LHCN-M2 (cell line): ENCODE measurements around the gene MGAT5B. TPM values are rescaled to one million over a fixed set of nuclear protein-coding genes. Genes with fewer than 3 reads are reported as not detected.
A peak's percentile ranks its signal among the peaks of the same experiment; 100 is the strongest.
"Not testable (repeated sequence)": the region's sequence is repeated elsewhere in the genome, so short reads cannot be mapped to it uniquely, and the experiment has no call there.

Experiments
- DNase-seq: peaks from one replicate; pipeline ENCODE4 v3.0.0-alpha.2; 2012; ENCODE audit warnings: low read depth
- total RNA-seq: library from RNA; depleted of rRNA; stranded (reverse); fragments of >200 nt; gene quantifications from 2 replicates; pipeline ENCODE4 v1.2.3, GENCODE V29; 2014

Gene MGAT5B
- total RNA-seq, 1 experiment from 2014 or later, result 0.23 TPM

DNA sequence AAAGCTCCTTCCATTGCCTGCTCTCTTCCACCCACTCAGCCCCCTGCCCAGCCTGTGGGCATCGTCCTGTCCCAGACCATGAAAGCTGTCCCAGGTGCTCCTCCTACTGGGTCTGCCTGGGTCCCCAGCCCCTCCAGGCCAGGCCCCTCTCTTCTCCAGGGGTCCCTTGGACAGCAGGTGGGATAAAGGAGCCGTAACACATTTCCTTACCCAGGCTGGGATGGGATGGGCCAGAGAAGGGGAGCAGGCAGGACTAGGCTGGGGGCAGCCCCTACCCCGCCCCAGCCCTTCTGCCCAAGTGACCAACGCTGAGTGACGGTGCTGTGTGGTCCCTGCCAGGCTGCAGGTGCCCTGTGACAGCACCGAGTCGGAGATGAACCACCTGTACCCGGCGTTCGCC, 80.1 kb downstream of the MGAT5B start:
- no peak for DNase-seq

DNA sequence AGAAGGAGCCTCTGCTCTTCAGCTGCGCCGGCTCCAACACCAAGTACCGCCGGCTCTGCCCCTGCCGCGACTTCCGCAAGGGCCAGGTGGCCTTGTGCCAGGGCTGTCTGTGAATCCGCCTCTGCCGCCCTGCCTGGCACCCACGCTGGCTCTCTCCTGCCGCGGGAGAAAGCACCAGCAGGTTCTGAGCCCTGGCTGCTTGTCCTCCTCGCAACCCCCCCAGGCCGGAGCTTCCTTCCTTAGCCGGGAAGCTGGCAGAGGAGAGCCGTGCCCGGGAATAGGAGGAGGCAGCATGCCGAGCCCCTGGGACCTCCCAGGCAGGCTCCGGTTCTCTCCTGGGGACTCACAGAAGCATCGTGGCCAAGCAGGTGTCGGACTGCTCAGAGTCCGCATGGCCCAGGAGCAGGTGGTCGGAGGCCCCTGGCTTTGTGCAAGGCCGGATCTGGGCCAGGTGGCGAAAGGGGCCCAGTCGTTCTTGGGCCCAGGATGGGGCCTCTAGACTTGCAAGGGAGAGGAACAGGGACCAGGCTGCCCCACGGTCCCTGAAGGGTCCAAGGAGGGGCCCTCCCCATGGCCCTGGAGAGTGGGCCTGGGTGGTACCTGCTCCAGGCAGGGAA, 80.6 kb downstream of the MGAT5B start:
- no peak for DNase-seq

DNA sequence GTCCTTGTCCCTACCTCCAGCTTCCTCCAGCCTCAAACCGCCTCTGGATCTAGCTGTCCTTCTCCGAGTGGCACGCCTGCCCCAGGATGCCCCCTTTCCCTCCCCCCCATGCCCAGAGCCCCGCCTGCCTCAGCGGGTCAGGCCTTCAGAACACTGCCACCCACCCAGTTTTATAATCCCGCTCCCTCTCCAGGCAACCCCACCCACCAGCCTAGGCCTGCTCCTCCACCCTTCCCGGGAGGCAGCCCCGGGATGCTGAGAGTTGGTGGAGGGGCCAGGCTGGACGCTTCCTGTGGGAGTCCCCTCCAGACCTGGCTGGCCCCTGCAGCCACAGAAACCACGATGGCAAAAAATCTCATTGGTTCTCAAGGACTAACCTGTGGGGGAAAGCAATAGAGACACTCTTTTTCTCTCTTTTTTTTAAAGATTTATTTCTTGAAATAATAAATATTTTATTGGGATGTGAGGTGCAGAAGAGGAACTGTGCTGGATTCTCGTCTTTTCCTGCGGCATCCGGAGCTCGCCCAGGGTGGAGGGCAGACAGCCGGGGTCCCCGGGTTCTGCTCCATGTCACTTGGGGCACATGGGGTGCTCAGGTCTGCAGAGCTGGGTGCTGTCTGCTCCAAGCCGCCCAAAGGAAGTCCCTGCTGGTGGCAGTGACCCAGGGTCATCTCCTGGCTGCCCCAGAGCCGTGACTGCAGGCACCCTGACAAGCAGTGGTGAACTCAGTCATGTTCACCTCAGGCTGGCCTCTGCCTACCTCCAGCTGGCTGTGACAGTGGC, 81.9 kb downstream of the MGAT5B start:
- DNase-seq, result no peak

DNA sequence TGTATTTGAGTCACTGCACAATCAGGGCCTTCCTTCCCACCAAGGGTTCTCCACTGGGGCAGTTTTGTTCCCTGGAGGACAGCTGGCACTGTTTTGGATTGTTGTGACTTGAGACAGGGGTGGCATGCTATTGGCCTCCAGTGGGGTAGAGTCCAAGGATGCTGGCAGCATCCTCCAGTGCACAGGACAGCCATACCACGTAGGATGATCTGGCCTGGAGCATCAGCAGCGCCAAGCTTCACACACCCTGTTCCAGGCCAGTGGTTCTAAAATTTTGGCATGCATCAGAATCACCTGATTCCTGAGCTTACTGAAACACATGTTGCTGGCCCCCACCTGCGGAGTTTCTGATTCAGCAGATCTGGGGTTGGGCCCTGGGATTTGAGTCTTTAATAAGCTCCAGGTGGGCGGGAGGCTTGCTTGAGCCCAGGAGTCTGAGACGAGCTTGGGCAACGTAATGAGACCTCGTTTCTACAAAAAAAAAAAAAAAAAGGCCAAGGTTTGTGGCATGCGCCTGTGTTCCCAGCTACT, 83.2 kb downstream of the MGAT5B start:
- DNase-seq, result no peak

DNA sequence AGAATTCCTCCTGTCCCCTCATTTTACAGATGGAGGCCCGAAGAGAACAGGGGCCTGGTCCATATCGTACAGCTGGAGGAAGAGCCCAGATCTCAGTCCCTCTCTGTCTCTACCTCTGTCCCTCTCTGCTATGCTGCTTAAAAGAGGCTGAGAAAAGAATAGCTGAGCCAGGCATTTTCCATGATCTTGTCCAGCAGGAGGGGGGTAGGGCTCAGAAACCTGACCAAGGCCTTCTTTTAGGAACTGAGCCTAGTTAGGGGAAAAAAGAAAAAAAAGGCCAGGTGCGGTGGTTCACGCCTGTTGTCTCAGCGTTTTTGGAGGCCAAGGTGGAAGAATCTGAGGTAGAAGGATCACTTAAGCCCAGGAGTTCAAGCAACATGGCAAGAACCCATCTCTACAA, 84.2 kb downstream of the MGAT5B start:
- no peak for DNase-seq

DNA sequence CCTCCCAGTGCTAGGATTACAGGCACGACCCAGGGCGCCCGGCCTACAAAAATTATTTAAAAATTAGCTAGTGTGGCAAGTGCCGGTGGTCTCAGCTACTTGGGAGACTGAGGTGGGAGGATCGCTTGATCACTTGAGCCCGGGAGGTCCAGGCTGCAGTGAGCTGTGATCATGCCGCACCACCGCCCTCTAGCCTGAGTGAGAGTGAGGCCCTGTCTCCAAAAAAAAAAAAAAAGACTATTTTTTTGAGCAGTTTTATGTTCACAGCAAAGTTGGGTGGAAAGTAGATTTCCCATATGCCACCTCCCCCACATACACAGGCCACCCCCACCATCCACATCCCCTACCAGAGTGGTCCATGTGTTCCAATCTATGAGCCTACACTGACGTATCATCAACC, 84.9 kb downstream of the MGAT5B start:
- DNase-seq, result no peak

DNA sequence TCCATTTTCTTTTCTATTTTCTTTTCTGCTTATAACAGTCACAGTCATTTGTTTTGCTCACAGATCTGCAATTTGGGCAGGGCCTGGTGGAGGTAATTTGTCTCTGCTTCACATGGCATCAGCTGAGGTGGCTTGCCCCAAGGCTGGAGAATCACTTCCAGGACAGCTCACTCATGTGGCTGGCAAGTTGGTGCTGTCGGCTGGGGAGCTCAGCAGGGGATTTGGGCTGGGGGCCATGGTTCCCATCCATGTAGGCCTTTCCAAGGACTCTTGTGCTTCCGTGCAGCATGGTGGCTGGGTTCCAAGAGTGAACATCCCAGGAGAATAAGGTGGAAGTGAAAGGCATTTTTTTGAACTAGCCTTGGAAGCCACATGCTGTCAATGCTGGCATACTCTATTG, 85.7 kb downstream of the MGAT5B start:
- no peak for DNase-seq

DNA sequence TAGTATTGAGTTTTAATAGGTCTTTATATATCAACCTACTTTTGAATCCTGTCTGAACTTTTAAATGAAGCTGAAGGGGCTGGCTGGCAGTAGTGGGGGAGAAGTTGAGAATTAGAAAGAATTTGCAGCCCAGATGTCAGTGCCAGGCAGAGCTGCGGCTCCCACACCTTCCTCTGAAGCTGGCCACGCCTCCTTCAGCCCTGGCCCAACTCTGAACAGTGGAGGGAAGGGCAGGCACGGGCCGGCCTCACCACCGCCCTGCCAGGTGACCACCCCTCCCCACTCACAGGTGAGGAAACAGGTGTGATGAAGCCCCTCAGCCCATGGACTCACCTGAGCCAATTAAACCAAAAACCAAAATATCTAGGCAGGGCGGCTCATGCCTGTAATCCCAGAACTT, 87.0 kb downstream of the MGAT5B start:
- DNase-seq, result no peak

DNA sequence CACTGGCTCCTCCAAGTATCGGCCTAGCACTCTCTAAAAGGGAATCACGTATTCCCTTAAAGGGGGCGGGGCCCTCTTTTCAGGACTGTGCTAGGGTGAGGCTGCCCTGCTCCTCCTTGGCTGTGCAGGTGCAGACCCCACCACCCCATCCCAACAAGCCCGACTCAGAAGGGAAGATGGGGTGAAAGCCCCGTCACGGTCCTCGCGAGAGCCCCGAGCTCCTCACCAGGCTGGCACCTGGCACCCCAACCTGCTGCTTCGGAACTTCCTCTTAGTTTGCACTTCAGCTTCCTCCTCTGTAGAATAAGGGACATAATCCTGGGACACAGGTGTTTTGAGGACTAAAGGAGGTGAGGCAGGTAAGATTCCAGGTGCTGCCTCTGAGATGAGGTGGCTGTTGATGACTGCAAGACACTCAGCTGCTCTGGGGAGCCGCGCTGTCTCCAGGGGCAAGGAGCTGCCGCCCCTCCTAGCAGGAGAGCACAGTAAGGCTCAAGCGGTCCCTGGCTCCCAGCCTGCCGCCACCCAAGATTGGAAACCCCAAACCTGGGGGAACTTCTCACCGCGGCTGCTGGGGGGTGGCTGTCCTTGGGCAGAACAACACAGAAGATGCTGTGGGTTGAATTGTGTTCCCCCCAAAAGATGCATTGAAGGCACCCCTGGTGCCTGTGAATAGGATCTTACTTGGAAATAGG, 88.8 kb downstream of the MGAT5B start:
- no peak for DNase-seq

DNA sequence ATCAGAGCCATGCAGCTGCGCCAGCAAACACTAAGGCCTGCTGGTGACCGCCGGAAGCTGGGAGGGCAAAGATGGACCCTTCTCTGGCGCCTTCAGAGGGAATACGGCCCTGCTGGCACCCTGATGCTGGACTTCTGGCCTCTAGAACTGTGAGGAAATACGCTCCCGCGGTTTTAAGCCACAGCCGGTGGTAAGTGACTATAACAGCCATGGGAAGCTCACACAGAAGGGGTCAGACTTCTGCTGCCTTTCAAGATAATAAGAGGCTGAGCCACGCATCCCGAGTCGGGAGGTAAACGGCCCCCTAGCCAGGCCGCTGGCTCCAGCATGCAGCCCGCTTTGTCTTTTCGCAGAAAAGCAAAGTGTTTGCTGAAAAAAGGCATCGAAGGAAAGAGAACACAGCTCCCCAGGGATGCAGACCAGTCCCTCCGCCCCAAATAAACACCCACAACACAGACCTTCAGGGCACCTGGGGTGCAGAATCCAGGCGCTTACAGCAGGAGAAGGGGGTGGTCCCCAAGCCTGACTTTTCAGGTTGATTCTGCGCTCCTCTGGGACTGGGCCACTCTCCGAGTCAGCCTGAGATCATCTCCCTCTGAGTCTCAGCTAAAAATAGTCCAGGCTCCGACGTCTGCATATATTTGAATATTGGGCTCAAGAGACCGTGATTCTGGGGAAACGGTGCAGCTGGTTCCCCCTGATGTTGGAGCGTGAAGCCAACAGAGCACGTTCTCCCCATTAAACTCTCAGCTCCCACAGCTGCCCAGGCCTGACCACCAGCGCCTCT, 89.7 kb downstream of the MGAT5B start:
- DNase-seq, result peak; percentile 29

DNA sequence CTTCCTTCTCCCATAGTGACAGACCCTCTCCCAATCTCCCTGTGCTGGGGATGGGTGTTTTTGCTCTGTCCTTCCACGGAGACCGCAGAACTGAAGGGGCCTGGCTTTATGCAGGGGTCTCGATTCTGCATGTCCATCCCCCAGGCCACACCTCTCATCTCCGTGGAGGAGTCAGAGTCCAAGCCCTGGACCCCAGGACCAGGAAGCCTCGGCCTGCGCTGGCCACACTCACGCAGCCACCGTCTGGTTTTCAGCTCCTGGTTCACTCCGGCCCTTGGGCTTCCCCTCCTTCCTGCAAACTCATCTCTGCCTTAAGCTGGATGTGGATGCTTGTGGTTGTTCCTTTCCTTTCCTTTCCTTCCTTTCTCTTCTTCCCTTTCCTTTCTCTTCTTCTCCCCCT, 90.8 kb downstream of the MGAT5B start:
- no peak for DNase-seq

DNA sequence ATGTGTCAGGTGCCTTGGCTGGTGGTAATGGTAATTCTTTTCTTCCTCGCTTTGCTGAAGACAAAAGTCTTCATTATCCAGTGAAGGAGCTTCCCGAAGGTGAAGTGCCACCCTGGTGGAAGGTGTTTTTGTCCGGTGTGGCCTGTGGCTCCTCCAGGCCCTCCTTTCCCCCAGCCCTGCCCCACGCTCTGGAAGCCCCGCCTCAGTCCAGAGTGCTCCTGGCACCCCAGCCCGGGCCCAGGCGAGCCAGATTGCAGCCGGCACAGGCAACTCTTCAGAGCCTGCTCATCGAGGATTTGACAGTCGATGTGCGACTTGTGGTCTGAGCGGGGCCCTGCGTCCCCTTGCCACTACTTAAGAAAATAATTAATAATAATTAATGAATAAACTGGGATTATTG, 93.7 kb downstream of the MGAT5B start:
- no peak for DNase-seq

DNA sequence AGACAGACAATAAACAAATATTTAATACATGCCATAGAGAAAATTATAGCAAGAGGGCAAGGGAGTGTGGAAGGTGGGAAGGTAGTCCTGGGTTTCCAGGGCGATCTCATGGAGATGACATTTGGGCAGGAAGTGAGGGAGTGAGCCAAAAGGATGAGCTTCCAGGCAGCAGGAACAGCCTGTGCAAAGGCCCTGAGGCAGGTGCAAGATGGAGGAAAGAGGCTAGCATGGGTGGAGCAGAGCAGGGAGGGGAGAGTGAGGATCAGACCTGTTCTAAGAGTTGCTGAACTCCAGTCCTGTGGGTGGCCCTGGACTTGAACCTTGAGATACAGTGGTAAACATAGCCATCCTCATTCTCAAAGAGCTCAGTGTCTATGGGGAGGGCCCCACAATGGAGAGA, 94.7 kb downstream of the MGAT5B start:
- DNase-seq, result no peak

DNA sequence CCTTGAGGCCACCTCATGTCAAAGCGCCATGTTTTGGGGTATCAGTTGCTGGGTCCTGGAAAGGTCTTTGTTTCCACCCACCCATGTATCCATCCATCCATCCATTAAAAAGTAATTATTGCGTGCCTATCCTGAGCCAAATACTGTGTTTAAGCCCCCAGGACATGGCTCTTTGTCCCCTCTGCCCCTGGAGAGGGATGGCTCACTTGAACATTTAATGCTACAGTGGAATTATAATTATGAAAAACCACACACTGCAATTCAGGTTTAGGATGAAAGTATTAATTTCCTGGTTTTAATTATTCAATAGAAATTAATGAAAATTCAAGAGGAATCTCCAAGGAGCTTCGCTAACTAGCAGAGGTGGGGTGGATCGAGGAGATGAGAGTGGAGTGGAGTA, 97.8 kb downstream of the MGAT5B start:
- DNase-seq, result no peak

DNA sequence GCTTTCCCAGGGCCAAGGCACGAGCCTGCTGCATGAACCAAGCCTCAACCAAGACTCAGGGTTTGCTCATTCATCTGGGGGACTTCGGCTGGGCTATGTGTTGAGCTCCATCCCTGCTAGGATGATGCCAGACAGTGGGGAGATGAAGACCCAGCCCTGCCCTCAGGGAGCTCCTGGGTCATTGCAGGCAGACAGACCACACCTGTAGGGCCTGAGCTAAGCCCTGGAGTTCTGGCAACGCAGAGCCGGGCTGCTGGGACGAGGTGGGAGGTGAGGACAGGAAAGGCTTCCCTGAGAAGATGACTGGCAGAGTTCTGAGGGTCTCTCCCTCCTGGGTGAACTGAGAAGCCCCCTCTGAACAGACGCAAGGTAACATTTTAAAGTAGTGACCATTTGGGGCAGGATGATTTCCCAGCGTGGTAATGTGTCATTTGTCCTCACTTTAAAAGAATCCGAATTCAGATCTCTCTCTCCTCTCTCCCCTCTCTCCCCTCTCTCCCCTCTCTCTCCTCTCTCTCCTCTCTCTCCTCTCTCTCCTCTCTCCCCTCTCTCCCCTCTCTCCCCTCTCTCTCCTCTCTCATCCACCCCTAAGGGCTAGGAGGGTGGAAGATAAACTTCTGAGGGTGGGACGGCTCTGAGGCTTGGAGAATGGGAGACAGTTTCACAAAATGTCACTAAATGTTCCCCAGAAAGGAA, 98.4 kb downstream of the MGAT5B start:
- DNase-seq, result no peak

DNA sequence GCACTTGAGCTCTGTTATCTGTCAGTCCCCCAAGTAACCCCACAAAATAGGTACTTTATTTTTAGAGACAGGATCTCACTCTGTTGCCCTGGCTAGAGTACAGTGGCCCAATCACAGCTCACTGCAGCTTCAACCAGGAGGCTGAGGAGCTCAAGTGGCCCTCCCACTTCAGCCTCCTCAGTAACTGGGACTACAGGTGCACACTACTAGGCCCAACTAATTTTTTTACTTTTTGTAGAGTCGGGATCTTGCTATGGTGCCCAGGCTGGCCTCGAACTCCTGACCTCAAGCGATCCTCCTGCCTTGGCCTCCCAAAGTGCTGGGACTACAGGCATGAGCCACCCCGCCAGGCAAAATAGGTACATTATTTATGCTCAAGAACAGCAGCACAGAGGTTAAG, 99.6 kb downstream of the MGAT5B start:
- no peak for DNase-seq

DNA sequence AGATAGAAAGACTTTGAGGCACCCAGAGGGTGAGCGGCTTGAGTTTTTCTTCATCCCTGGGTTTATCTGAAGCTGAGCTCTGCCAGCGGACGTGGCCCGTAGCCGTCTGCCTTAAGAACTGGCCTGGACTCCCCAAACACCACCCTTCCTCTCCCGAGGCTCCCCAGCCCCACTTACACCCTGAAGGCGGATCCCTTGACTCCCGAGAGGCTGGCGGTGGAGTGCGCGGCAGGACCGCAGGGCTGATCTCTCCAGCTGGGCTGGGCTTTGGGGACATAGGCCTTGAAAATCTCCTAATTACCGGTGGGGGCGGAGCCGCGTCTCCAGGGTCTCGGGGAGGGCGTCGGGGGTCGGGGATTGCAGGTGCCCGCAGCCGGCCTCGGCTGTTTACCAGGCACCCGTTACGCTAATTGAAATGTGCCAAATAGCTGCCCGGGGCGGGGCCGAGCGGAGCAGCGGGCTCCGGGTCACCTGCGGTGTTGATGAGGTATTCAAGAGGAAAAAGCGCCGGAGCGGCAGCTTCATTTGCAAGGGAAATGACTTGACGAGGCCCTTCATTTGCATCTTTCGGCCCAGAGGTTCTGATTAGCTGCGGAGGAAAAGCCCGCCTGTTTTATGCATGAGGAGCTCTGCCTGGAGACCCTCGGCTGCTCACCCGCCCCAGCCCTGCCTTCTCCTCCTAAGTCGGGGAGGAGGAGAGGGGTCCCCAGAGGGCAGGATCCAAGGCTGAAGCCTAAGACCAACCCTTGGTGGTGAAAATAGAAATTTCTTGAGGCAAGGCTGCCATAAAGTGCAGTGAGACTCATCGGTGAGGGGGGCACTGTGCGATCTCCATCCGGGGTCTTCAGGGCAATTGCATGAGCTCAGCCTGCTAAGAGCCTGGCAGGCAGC, 100.7 kb downstream of the MGAT5B start:
- DNase-seq, result no peak

DNA sequence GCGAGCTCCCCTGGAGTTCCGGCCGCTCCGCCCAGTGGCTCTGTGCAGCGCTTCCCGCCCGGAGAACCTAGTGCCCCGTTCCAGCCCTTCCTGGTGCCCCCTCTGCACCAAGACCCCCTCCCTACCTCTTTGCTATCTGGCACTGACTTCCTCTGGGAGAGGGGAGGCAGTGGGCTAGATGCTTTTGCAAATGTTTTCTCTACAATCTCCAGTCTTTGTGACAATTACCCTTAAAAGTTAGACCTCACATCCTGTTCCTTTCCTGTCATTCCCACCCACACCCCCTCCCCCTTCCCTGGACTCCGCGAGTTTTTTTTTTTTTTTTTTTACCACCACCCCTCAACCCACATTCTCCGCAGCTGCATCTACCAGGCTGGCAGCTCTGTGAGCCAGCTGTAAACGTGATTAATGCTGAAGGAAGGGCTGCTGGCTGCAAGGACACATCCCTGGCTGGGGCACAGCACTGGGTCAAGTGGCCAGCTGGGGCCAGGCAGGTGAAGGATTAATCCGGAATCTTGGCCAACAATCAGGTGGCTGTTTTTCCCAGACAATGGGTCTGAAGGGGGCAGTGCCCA, 101.5 kb downstream of the MGAT5B start:
- DNase-seq, result no peak

DNA sequence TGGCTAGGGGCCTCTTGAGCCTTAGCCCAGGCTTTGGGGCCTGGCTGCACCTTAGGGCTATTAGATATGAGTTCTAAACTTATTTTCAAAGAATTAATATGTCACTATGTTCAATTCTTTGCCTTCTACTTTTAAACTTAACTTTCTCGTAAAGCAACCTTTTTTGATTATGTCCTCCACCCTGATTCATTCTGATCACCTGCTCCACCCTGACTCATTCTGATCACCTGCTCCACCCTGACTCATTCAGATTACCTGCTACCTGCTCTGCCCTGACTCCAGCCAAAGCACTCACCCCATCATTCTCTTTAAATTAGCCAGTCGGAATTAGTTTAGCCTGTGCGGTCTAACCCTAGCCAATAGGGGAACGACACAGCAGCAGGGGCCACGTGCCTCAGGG, 102.0 kb downstream of the MGAT5B start:
- not testable (repeated sequence) for DNase-seq
